Progenitor cell of endocrine pancreas (in vitro differentiated cells): ENCODE results near the gene ITM2A. TPM values are rescaled to one million over a fixed set of nuclear protein-coding genes. Genes with fewer than 3 reads are reported as not detected.

Experiments
- DNase-seq: peaks from one replicate; pipeline ENCODE4 v3.0.0; 2021; ENCODE audit warnings: low spot score; ENCODE audit not compliant: unreplicated experiment
- H3K27ac Mint-ChIP-seq: 2 replicates; pipeline ENCODE4 v1.8.0; 2021; ENCODE audit warnings: mild to moderate bottlenecking, moderate library complexity, mixed read lengths
- H3K27me3 Mint-ChIP-seq: 2 replicates; pipeline ENCODE4 v1.8.0; 2021; ENCODE audit warnings: mixed read lengths
- H3K36me3 Mint-ChIP-seq: 2 replicates; pipeline ENCODE4 v1.8.0; 2022; ENCODE audit warnings: mixed read lengths; ENCODE audit not compliant: insufficient read depth
- H3K4me1 Mint-ChIP-seq: 2 replicates; pipeline ENCODE4 v1.8.0; 2021; ENCODE audit warnings: low read depth, mixed read lengths
- H3K4me3 Mint-ChIP-seq: 2 replicates; pipeline ENCODE4 v1.8.0; 2021; ENCODE audit warnings: low read depth, mild to moderate bottlenecking, moderate library complexity, mixed read lengths
- H3K9me3 Mint-ChIP-seq: 2 replicates; pipeline ENCODE4 v1.8.0; 2021; ENCODE audit warnings: low read depth, mixed read lengths
- CTCF ChIP-seq: fragments of 200-600 bp; sonication (generic); IDR thresholded peaks from one replicate; pipeline ENCODE4 v1.5.0; 2021; ENCODE audit warnings: antibody characterized with exemption, mild to moderate bottlenecking; ENCODE audit not compliant: unreplicated experiment
- total RNA-seq: library from RNA; stranded (reverse); gene quantifications from 2 replicates; pipeline ENCODE4 v1.2.1, GENCODE V29; 2021

Gene ITM2A
- total RNA-seq, 1 donor from 2014 or later, result 3.8 TPM

GRCh38 chrX:79325263-79325958 is 41.7 kb downstream of the ITM2A start:
- Mint-ChIP-seq H3K27ac (no peak overlapping the region), H3K9me3 (peaks cover 13% of the 10 kb centered on the region), H3K4me3 (no peak overlapping the region), H3K4me1 (peaks cover 3% of the 10 kb centered on the region), H3K27me3 (no peaks in the 10 kb centered on the region), H3K36me3 (no peaks in the 10 kb centered on the region)
- no peak for DNase-seq
- TF ChIP-seq CTCF, result no peak

Other genes with a start within 250 kb of the ITM2A start
- gene GPR174, start 222.6 kb downstream of the ITM2A start, total RNA-seq, result not detected in 2 replicates